CD14-positive monocyte (primary cell): ENCODE measurements around the gene CELF4. TPM values are rescaled to one million over a fixed set of nuclear protein-coding genes. Genes with fewer than 3 reads are reported as not detected.

ENCODE experiments used
- DNase-seq, 3 donors: peaks; one replicate each; pipeline ENCODE4 v3.0.0-alpha.2; 2011 to 2022
- H2AFZ ChIP-seq: 2 replicates; pipeline ENCODE4 v1.6.0; 2012; ENCODE audit warnings: mild to moderate bottlenecking, low read depth, low read length, inconsistent platforms; ENCODE audit not compliant: insufficient read depth, poor library complexity, severe bottlenecking
- H3K27ac ChIP-seq, 2 donors: 1 replicate in 1 of 2; 2 replicates in 1 of 2; pipeline ENCODE4 v1.5.1; 2012 to 2013; ENCODE audit warnings: low read length in 2 of 2, control low read depth in 1 of 2, inconsistent platforms in 1 of 2, low read depth in 1 of 2, mild to moderate bottlenecking in 1 of 2
- H3K27me3 ChIP-seq, 2 donors: one replicate each; pipeline versions ENCODE4 v1.6.0 to v1.6.1; 2011 to 2013; ENCODE audit warnings: low read length in 2 of 2; ENCODE audit not compliant: control insufficient read depth in 2 of 2, insufficient read depth in 2 of 2
- H3K36me3 ChIP-seq, 2 donors: replicated peaks in 1 of 2; 1 replicate in 1 of 2; 2 replicates in 1 of 2; pipeline versions ENCODE4 v1.5.1 to v1.6.1; 2012 to 2013; ENCODE audit warnings: low read length in 2 of 2, control low read depth in 1 of 2, inconsistent platforms in 1 of 2, mild to moderate bottlenecking in 1 of 2; ENCODE audit not compliant: insufficient read depth in 2 of 2, control insufficient read depth in 1 of 2
- H3K4me1 ChIP-seq, 2 donors: 1 replicate in 1 of 2; 2 replicates in 1 of 2; pipeline versions ENCODE4 v1.5.1 to v1.6.1; 2012 to 2013; ENCODE audit warnings: low read length in 2 of 2, control low read depth in 1 of 2, inconsistent platforms in 1 of 2, mild to moderate bottlenecking in 1 of 2, moderate library complexity in 1 of 2; ENCODE audit not compliant: insufficient read depth in 2 of 2, control insufficient read depth in 1 of 2
- H3K4me2 ChIP-seq: replicated peaks from 2 replicates; pipeline ENCODE3; 2012; ENCODE audit warnings: low read length, moderate library complexity, mild to moderate bottlenecking; ENCODE audit not compliant: poor library complexity, severe bottlenecking; ENCODE audit errors: extremely low read depth
- H3K4me3 ChIP-seq, 3 experiments: fragments of 200-600 bp in 1 of 3; sonication (generic) in 1 of 3; replicated peaks in 1 of 3; 1 replicate in 2 of 3; 2 replicates in 1 of 3; pipeline ENCODE4 v1.5.1; 2011 to 2013; ENCODE audit warnings: low read length in 3 of 3, mild to moderate bottlenecking in 3 of 3, control low read depth in 2 of 3, low read depth in 2 of 3, inconsistent platforms in 1 of 3, moderate library complexity in 1 of 3
- H3K79me2 ChIP-seq: 2 replicates; pipeline ENCODE4 v1.6.0; 2012; ENCODE audit warnings: mild to moderate bottlenecking, control low read depth, inconsistent platforms, low read length, moderate library complexity; ENCODE audit not compliant: insufficient read depth
- H3K9ac ChIP-seq: 2 replicates; pipeline ENCODE4 v1.6.0; 2017; ENCODE audit warnings: low read length, mild to moderate bottlenecking; ENCODE audit not compliant: insufficient read depth, poor library complexity, severe bottlenecking
- H3K9me3 ChIP-seq, 2 donors: replicated peaks in 1 of 2; 1 replicate in 1 of 2; 2 replicates in 1 of 2; pipeline versions ENCODE4 v1.5.1 to v1.6.1; 2012 to 2013; ENCODE audit warnings: low read length in 2 of 2, control low read depth in 1 of 2; ENCODE audit not compliant: control insufficient read depth in 1 of 2, insufficient read depth in 1 of 2
- H4K20me1 ChIP-seq: 2 replicates; pipeline ENCODE4 v1.6.0; 2012; ENCODE audit warnings: mild to moderate bottlenecking, low read length, control low read depth, moderate library complexity; ENCODE audit not compliant: insufficient read depth
- H3K27ac Mint-ChIP-seq, 7 donors: one replicate each; pipeline ENCODE4 v1.8.0; 2020; ENCODE audit warnings: mild to moderate bottlenecking in 7 of 7, mixed read lengths in 7 of 7, moderate library complexity in 6 of 7, inconsistent platforms in 2 of 7
- H3K27me3 Mint-ChIP-seq, 3 donors: one replicate each; pipeline ENCODE4 v1.8.0; 2021 to 2022; ENCODE audit warnings: low read depth in 3 of 3, mild to moderate bottlenecking in 3 of 3, mixed read lengths in 3 of 3, moderate library complexity in 3 of 3, inconsistent platforms in 1 of 3
- H3K36me3 Mint-ChIP-seq, 2 donors: one replicate each; pipeline ENCODE4 v1.8.0; 2020; ENCODE audit warnings: mixed read lengths in 2 of 2, inconsistent platforms in 1 of 2, mild to moderate bottlenecking in 1 of 2
- H3K4me1 Mint-ChIP-seq: one replicate; pipeline ENCODE4 v1.8.0; 2020; ENCODE audit warnings: mild to moderate bottlenecking, mixed read lengths
- H3K4me3 Mint-ChIP-seq, 2 donors: one replicate each; pipeline ENCODE4 v1.8.0; 2020; ENCODE audit warnings: mild to moderate bottlenecking in 2 of 2, mixed read lengths in 2 of 2, moderate library complexity in 1 of 2
- H3K9me3 Mint-ChIP-seq, 7 donors: one replicate each; pipeline ENCODE4 v1.8.0; 2020 to 2022; ENCODE audit warnings: mixed read lengths in 7 of 7, mild to moderate bottlenecking in 6 of 7, moderate library complexity in 6 of 7, inconsistent platforms in 2 of 7
- WGBS: methylation state at CpG from one replicate; pipeline ENCODE4 v1.1.5; 2013; ENCODE audit warnings: missing lambda C conversion rate; ENCODE audit not compliant: insufficient coverage; 5-methylcytosine and 5-hydroxymethylcytosine counted together
- intact Hi-C, 2 donors: fragments of 100-400 bp; cut with micrococcal nuclease; formaldehyde crosslinking; loops; one replicate each; pipeline versions ENCODE4 v1.15.0 to v1.15.1; 2023
- polyA plus RNA-seq, 3 donors: library from polyadenylated mRNA; depleted of rRNA in 1 of 3; unstranded in 2 of 3; stranded (reverse) in 1 of 3; fragments of 300-500 nt in 2 of 3; fragments of >200 nt in 1 of 3; fragmentation: Illumina TruSeq in 2 of 3; gene quantifications; 1 replicate in 2 of 3; 2 replicates in 1 of 3; pipeline ENCODE4 v1.2.3, GENCODE V29; 2012 to 2021
- TF ChIP-seq, protein P1 (sequence below): fragments of 200-600 bp; IDR thresholded peaks from one replicate; pipeline ENCODE4 v1.8.0; 2022; ENCODE audit warnings: antibody characterized with exemption, mild to moderate bottlenecking

CELF4 gene
- polyA plus RNA-seq, 3 donors: not detected

DNA sequence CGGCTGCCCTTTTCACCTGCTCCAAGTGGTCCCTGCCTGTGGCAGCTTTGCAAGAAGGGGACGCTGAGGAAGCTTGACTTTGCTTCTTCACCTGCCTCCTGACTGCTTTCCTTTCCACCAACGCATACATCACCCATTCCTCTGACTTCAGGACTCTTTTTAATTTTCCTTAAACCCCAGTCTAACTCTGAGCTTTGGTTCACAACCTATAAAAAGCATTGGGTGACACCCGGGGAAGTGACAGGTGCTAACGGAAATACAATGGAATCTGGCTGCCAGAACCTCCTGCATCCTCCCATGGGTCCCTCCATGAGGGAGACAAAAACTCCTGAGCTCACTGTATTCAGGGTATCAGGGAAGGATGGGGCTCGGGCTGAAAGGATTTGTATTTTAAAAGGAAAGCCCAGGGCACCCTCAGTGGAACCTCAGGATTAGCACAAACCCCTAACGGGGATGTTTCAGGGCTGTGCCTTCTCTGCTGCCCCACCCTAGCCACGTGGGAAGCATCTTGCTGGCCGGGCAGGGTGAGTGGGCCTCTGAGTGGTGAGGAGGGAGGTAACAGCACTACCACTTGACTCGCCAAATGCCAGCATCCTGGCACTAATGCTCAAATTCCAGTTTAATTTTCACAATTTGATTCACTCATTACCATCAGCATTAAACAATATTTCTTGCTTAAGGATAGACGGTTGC lies 284.8 kb downstream of the CELF4 start:
- intact Hi-C loops: no loop called here
- Mint-ChIP-seq H3K4me3 (no peak overlapping the region), H3K27ac (no peak overlapping the region), H3K36me3 (no peaks in the 10 kb centered on the region), H3K27me3 (peaks cover 6 to 26% (median 14%) of the 10 kb centered on the region in 3 donors), H3K9me3 (peaks cover 0 to 4% (median 0%) of the 10 kb centered on the region in 7 donors), H3K4me1 (no peaks in the 10 kb centered on the region)
- H3K79me2 ChIP-seq: no peaks in the 10 kb centered on the region
- no peaks in the 10 kb centered on the region for H3K36me3 ChIP-seq
- no peak overlapping the region for H3K9ac ChIP-seq
- H3K9me3 ChIP-seq: no peaks in the 10 kb centered on the region
- WGBS: 77% methylated on average over 5 of the region's 11 CpGs
- H3K27me3 ChIP-seq: peaks cover under 1 to 7% of the 10 kb centered on the region in 2 donors
- H3K4me3 ChIP-seq: no peak overlapping the region
- DNase-seq: no peak
- no peaks in the 10 kb centered on the region for H4K20me1 ChIP-seq
- no peak overlapping the region for H3K4me2 ChIP-seq
- no peak overlapping the region for H3K27ac ChIP-seq
- TF ChIP-seq, protein P1, sequence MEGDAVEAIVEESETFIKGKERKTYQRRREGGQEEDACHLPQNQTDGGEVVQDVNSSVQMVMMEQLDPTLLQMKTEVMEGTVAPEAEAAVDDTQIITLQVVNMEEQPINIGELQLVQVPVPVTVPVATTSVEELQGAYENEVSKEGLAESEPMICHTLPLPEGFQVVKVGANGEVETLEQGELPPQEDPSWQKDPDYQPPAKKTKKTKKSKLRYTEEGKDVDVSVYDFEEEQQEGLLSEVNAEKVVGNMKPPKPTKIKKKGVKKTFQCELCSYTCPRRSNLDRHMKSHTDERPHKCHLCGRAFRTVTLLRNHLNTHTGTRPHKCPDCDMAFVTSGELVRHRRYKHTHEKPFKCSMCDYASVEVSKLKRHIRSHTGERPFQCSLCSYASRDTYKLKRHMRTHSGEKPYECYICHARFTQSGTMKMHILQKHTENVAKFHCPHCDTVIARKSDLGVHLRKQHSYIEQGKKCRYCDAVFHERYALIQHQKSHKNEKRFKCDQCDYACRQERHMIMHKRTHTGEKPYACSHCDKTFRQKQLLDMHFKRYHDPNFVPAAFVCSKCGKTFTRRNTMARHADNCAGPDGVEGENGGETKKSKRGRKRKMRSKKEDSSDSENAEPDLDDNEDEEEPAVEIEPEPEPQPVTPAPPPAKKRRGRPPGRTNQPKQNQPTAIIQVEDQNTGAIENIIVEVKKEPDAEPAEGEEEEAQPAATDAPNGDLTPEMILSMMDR: no peak
- no peak overlapping the region for H2AFZ ChIP-seq
- H3K4me1 ChIP-seq: no peaks in the 10 kb centered on the region

- H3K79me2 ChIP-seq: no peaks in the 10 kb centered on the region
- WGBS: 64% methylated on average over 5 of the region's 10 CpGs
- H3K9me3 ChIP-seq: no peaks in the 10 kb centered on the region
- Mint-ChIP-seq H3K4me3 (no peak overlapping the region), H3K4me1 (no peaks in the 10 kb centered on the region), H3K27ac (no peak overlapping the region), H3K9me3 (peaks cover 0 to 9% (median 0%) of the 10 kb centered on the region in 7 donors), H3K27me3 (peaks cover 31 to 55% (median 34%) of the 10 kb centered on the region in 3 donors), H3K36me3 (no peaks in the 10 kb centered on the region)
- no peak overlapping the region for H2AFZ ChIP-seq
- TF ChIP-seq, protein P1: no peak
- peaks cover 7 to 30% of the 10 kb centered on the region in 2 donors for H3K27me3 ChIP-seq
- intact Hi-C loops: no loop called here
- H3K4me1 ChIP-seq: no peaks in the 10 kb centered on the region
- H3K4me2 ChIP-seq: no peak overlapping the region
- DNase-seq: no peak
- H3K27ac ChIP-seq: no peak overlapping the region
- H3K4me3 ChIP-seq: no peak overlapping the region
- H3K36me3 ChIP-seq: no peaks in the 10 kb centered on the region
- H3K9ac ChIP-seq: no peak overlapping the region
- H4K20me1 ChIP-seq: no peaks in the 10 kb centered on the region
These were observed 287.8 kb downstream of the CELF4 start for GRCh38 chr18:37277804-37278203.
